Mesothelial cell of epicardium (in vitro differentiated cells): ENCODE data around the gene PACRG. TPM values are rescaled to one million over a fixed set of nuclear protein-coding genes. Genes with fewer than 3 reads are reported as not detected.

Experiments used
- DNase-seq, 2 experiments: peaks; one replicate each; pipeline ENCODE4 v3.0.0; 2021; ENCODE audit warnings: low spot score in 2 of 2; ENCODE audit not compliant: unreplicated experiment in 2 of 2
- H3K27ac Mint-ChIP-seq: 2 replicates; pipeline ENCODE4 v1.8.0; 2021; ENCODE audit warnings: mixed read lengths
- H3K27me3 Mint-ChIP-seq: 2 replicates; pipeline ENCODE4 v1.8.0; 2021; ENCODE audit warnings: low read depth, mixed read lengths
- H3K36me3 Mint-ChIP-seq: 2 replicates; pipeline ENCODE4 v1.8.0; 2021; ENCODE audit warnings: mixed read lengths
- H3K4me1 Mint-ChIP-seq: 2 replicates; pipeline ENCODE4 v1.8.0; 2021; ENCODE audit warnings: mixed read lengths
- H3K4me3 Mint-ChIP-seq: 2 replicates; pipeline ENCODE4 v1.8.0; 2021; ENCODE audit warnings: mild to moderate bottlenecking, moderate library complexity, mixed read lengths
- H3K9me3 Mint-ChIP-seq: 2 replicates; pipeline ENCODE4 v1.8.0; 2021; ENCODE audit warnings: mixed read lengths
- total RNA-seq: library from RNA; stranded (reverse); gene quantifications from 3 replicates; pipeline ENCODE4 v1.2.1, GENCODE V29; 2021
- TF ChIP-seq, protein P1 (sequence below): fragments of 200-600 bp; sonication (generic); IDR thresholded peaks from one replicate; pipeline ENCODE4 v1.5.0; 2021; ENCODE audit warnings: antibody characterized with exemption; ENCODE audit not compliant: unreplicated experiment

Gene PACRG
- total RNA-seq, 1 donor from 2014 or later: 1.6 TPM

DNA sequence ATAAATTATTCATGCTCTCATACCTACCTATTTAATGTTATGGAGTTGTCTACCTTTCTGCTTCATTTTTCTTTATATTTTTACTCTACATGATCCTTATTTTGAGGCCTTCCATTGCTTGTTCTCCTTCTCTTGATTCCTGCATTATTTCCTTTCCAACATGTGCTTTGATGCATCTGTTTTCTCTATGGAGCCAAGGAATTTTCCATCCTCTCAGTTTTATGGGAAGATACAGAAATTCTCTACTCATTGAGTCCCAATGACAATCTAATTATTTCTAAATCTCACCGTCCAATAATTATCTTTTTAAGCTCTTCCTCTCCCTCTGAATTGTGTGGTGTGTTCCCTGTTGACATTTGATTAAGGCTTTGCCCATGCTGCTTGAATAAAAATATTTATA, 136.0 kb downstream of the PACRG start:
- DNase-seq: no peak
- no peaks in the 10 kb centered on the region for H3K9me3 Mint-ChIP-seq
- no peaks in the 10 kb centered on the region for H3K27me3 Mint-ChIP-seq

DNA sequence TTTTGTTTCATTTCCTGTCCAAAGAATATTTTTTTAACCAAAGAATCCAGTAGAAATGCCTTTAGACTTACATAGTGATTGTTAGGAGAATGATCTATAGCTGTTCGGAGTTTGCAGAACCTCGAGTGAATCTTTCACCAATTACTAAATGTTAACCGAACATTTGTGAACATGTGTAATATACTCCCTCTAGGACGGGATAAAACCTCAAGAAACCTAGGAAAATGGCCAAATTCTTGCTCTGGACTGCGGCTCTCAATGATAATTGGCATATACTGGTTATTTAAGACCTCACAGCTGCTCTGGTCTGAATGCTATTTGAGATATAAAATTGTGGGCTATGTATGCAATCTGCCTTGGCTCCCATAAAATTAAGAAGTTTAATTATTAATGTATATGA, 137.1 kb downstream of the PACRG start:
- no peaks in the 10 kb centered on the region for H3K36me3 Mint-ChIP-seq
- no peaks in the 10 kb centered on the region for H3K9me3 Mint-ChIP-seq
- H3K27me3 Mint-ChIP-seq: no peaks in the 10 kb centered on the region
- no peaks in the 10 kb centered on the region for H3K4me1 Mint-ChIP-seq
- H3K4me3 Mint-ChIP-seq: no peak overlapping the region
- no peak overlapping the region for H3K27ac Mint-ChIP-seq
- TF ChIP-seq, protein P1, sequence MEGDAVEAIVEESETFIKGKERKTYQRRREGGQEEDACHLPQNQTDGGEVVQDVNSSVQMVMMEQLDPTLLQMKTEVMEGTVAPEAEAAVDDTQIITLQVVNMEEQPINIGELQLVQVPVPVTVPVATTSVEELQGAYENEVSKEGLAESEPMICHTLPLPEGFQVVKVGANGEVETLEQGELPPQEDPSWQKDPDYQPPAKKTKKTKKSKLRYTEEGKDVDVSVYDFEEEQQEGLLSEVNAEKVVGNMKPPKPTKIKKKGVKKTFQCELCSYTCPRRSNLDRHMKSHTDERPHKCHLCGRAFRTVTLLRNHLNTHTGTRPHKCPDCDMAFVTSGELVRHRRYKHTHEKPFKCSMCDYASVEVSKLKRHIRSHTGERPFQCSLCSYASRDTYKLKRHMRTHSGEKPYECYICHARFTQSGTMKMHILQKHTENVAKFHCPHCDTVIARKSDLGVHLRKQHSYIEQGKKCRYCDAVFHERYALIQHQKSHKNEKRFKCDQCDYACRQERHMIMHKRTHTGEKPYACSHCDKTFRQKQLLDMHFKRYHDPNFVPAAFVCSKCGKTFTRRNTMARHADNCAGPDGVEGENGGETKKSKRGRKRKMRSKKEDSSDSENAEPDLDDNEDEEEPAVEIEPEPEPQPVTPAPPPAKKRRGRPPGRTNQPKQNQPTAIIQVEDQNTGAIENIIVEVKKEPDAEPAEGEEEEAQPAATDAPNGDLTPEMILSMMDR: no peak
- no peak for DNase-seq

More for the DNA sequence above, 136.0 kb downstream of the PACRG start:
- Mint-ChIP-seq H3K27ac (no peak overlapping the region), H3K4me1 (no peaks in the 10 kb centered on the region), H3K4me3 (no peak overlapping the region), H3K36me3 (no peaks in the 10 kb centered on the region)
- TF ChIP-seq, protein P1: no peak

DNA sequence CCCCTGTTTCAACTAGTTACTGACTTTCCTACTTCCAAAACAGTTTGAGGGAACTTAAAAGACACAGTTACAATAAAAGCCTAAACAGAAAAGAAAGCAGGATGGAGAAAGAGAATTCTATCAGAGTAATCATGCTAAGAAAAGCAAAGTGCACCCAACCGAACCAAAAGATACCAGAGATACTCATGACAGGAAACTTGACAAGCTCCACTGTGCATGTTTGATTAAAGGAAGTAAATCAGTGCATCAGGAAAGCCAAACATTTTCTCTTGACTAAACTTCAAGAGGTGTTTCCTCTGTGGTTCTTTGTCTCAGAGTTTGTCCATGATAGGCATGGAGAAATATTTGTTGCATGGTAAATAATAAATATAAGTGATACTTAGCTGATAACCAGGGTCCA, 138.9 kb downstream of the PACRG start:
- no peak overlapping the region for H3K4me3 Mint-ChIP-seq
- H3K27me3 Mint-ChIP-seq: no peaks in the 10 kb centered on the region
- H3K36me3 Mint-ChIP-seq: no peaks in the 10 kb centered on the region
- peaks cover 2% of the 10 kb centered on the region for H3K4me1 Mint-ChIP-seq
- no peak for DNase-seq
- H3K9me3 Mint-ChIP-seq: no peaks in the 10 kb centered on the region
- TF ChIP-seq, protein P1: no peak
- no peak overlapping the region for H3K27ac Mint-ChIP-seq

DNA sequence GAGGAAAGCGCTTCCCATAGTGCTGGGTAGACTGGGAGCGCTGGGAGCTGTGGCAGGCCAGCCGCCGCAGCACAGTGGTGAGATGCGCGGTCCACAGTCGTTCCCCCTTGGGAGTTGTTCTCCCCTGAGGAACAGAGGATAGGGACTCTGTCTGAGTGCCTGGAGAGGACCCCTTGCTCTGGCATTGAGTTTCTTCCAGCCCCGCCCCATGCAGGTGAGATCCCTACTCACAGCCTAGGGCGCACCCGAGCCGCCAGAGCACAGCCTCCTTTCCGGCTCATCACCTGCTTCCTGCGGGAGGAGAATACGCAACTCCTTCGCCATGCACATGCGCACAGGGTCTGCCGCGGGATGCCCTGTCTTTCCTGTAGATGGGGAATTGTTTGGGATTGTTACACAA, 140.6 kb downstream of the PACRG start:
- H3K36me3 Mint-ChIP-seq: no peaks in the 10 kb centered on the region
- peaks cover 2% of the 10 kb centered on the region for H3K4me1 Mint-ChIP-seq
- H3K27ac Mint-ChIP-seq: no peak overlapping the region
- H3K4me3 Mint-ChIP-seq: no peak overlapping the region
- DNase-seq: no peak
- H3K27me3 Mint-ChIP-seq: no peaks in the 10 kb centered on the region
- TF ChIP-seq, protein P1: no peak
- no peaks in the 10 kb centered on the region for H3K9me3 Mint-ChIP-seq

DNA sequence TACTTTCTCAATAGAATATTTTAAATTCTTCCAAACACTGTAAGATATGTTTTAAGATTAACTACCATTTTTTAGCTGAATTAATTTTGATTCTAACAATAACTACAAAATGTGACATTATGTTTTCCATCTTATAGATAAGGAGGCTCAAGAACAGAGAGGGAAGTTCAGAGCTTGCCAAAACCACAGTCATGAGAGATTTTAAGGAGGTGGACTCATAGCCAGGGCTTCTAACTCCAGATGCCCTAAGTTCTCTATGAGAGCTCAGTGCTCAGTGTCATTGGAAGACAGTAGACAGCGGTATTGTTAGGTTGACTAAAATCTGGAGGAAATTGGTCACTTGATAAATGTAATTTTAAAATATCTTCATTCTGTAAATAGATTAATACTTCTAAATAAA, 144.2 kb downstream of the PACRG start:
- Mint-ChIP-seq H3K4me1 (peaks cover 2% of the 10 kb centered on the region), H3K9me3 (peaks cover 9% of the 10 kb centered on the region), H3K36me3 (no peaks in the 10 kb centered on the region), H3K27ac (no peak overlapping the region), H3K27me3 (no peaks in the 10 kb centered on the region), H3K4me3 (no peak overlapping the region)
- DNase-seq: no peak
- TF ChIP-seq, protein P1: no peak

DNA sequence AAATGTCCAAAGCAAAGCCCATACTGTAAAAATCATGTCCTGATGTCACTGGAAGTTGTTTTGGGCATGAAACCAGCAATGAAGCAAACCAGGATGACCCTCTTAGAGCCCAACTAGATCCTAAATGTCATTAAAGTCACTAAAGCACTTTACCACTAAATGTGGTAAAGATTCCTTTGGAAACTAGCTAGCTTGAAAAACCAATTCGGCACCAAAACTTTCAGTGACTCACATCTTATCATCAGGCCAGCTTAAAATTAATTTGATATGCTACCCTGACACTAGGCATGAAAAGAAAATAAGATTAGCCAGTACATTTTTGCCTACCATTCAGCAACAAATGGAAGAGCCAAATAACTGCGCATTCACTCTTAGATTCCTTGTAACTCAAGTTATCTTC, 145.8 kb downstream of the PACRG start:
- H3K27ac Mint-ChIP-seq: no peak overlapping the region
- DNase-seq: no peak
- H3K9me3 Mint-ChIP-seq: peaks cover 9% of the 10 kb centered on the region
- H3K36me3 Mint-ChIP-seq: no peaks in the 10 kb centered on the region
- peaks cover 2% of the 10 kb centered on the region for H3K4me1 Mint-ChIP-seq
- no peak overlapping the region for H3K4me3 Mint-ChIP-seq
- no peaks in the 10 kb centered on the region for H3K27me3 Mint-ChIP-seq
- TF ChIP-seq, protein P1: no peak
